Neutrophil (primary cell): ENCODE measurements around the gene NUP62.

Source experiments
- H3K27ac ChIP-seq: fragments of 200-600 bp; sonication (generic); 2 replicates; pipeline ENCODE4 v1.5.1; 2016; ENCODE audit warnings: mild to moderate bottlenecking, moderate library complexity
- H3K27me3 ChIP-seq: fragments of 200-600 bp; sonication (generic); 2 replicates; pipeline ENCODE4 v1.6.0; 2016; ENCODE audit warnings: mild to moderate bottlenecking
- H3K36me3 ChIP-seq: fragments of 200-600 bp; sonication (generic); 2 replicates; pipeline ENCODE4 v1.5.1; 2017
- H3K4me1 ChIP-seq, 2 experiments: fragments of 200-600 bp in 1 of 2; sonication (generic) in 1 of 2; 1 replicate in 1 of 2; 2 replicates in 1 of 2; pipeline versions ENCODE4 v1.5.1 to v1.6.1; 2013 to 2016; ENCODE audit warnings: low read depth in 1 of 2, low read length in 1 of 2, mild to moderate bottlenecking in 1 of 2, moderate library complexity in 1 of 2; ENCODE audit not compliant: control insufficient read depth in 1 of 2, insufficient read depth in 1 of 2
- H3K4me3 ChIP-seq, 2 experiments: fragments of 200-600 bp in 1 of 2; sonication (generic) in 1 of 2; 1 replicate in 1 of 2; 2 replicates in 1 of 2; pipeline ENCODE4 v1.5.1; 2013 to 2016; ENCODE audit warnings: low read depth in 1 of 2, low read length in 1 of 2, mild to moderate bottlenecking in 1 of 2, moderate library complexity in 1 of 2
- H3K9me3 ChIP-seq: fragments of 200-600 bp; sonication (generic); 2 replicates; pipeline ENCODE4 v1.5.1; 2016
- CTCF ChIP-seq: fragments of 200-600 bp; sonication (generic); IDR thresholded peaks from 2 replicates; pipeline ENCODE4 v1.5.1; 2016; ENCODE audit warnings: antibody characterized with exemption

Gene NUP62

GRCh38 chr19:49862391-49863253 lies 66.7 kb downstream of the NUP62 start:
- Histone ChIP-seq H3K4me1 (peaks cover 26 to 27% of the 10 kb centered on the region in 2 experiments), H3K36me3 (peaks cover 72% of the 10 kb centered on the region), H3K27me3 (no peaks in the 10 kb centered on the region), H3K27ac (no peak overlapping the region), H3K4me3 (no peak overlapping the region), H3K9me3 (no peaks in the 10 kb centered on the region)
- TF ChIP-seq CTCF: no peak

- H3K4me3 ChIP-seq: no peak overlapping the region
- H3K27ac ChIP-seq: no peak overlapping the region
- peaks cover 21 to 25% of the 10 kb centered on the region in 2 experiments for H3K4me1 ChIP-seq
- no peak for TF ChIP-seq CTCF
- H3K9me3 ChIP-seq: no peaks in the 10 kb centered on the region
- H3K36me3 ChIP-seq: peaks cover 80% of the 10 kb centered on the region
- H3K27me3 ChIP-seq: no peaks in the 10 kb centered on the region
Measured at GRCh38 chr19:49861541-49862378, 67.5 kb downstream of the NUP62 start.

- H3K4me1 ChIP-seq: peaks cover 14 to 18% of the 10 kb centered on the region in 2 experiments
- no peak overlapping the region for H3K27ac ChIP-seq
- no peak overlapping the region for H3K4me3 ChIP-seq
- H3K27me3 ChIP-seq: no peaks in the 10 kb centered on the region
- no peak for TF ChIP-seq CTCF
- peaks cover 87% of the 10 kb centered on the region for H3K36me3 ChIP-seq
- H3K9me3 ChIP-seq: no peaks in the 10 kb centered on the region
Measured at GRCh38 chr19:49861107-49861506, 68.2 kb downstream of the NUP62 start.

- Histone ChIP-seq H3K4me3 (no peak overlapping the region), H3K4me1 (peaks cover 8 to 12% of the 10 kb centered on the region in 2 experiments), H3K36me3 (peaks cover 89% of the 10 kb centered on the region), H3K27me3 (no peaks in the 10 kb centered on the region), H3K9me3 (no peaks in the 10 kb centered on the region), H3K27ac (no peak overlapping the region)
- TF ChIP-seq CTCF: no peak
Measured at GRCh38 chr19:49860336-49861102, 68.8 kb downstream of the NUP62 start.

- Histone ChIP-seq H3K36me3 (peaks cover 92% of the 10 kb centered on the region), H3K27ac (no peak overlapping the region), H3K4me3 (no peak overlapping the region), H3K9me3 (no peaks in the 10 kb centered on the region), H3K27me3 (no peaks in the 10 kb centered on the region), H3K4me1 (peaks cover 3 to 6% of the 10 kb centered on the region in 2 experiments)
- TF ChIP-seq CTCF: no peak
Measured at GRCh38 chr19:49859682-49860335, 69.5 kb downstream of the NUP62 start.
